DOHH2 (cell line): ENCODE results near the gene FAIM2.

ENCODE experiments used
- CTCF ChIP-seq: fragments of 200-600 bp; sonication (generic); IDR thresholded peaks from one replicate; pipeline ENCODE4 v1.5.1; 2014; ENCODE audit warnings: antibody characterized with exemption, mild to moderate bottlenecking, low read depth, low read length; ENCODE audit not compliant: poor library complexity, severe bottlenecking
- EZH2phosphoT487 ChIP-seq: fragments of 200-600 bp; sonication (generic); IDR thresholded peaks from 2 replicates; pipeline ENCODE4 v1.6.1; 2017; ENCODE audit warnings: borderline replicate concordance, mild to moderate bottlenecking, antibody characterized with exemption, low read length, moderate library complexity, mixed read lengths

GRCh38 chr12:49934505-49934904 is 30.8 kb upstream of the FAIM2 start:
- no peak for TF ChIP-seq CTCF
- no peak for TF ChIP-seq EZH2phosphoT487
